Activated CD8-positive, alpha-beta T cell treated with anti-CD3 and anti-CD28 coated beads for 36 hours (primary cell): ENCODE measurements around the gene TENT4B. TPM values are rescaled to one million over a fixed set of nuclear protein-coding genes. Genes with fewer than 3 reads are reported as not detected.

Experiments used
- ATAC-seq: fragments of 200-7000 bp; cut with Tn5 transposase; one replicate; pipeline ENCODE4 v1.10.0; 2021; ENCODE audit warnings: mild to moderate bottlenecking, moderate library complexity
- CTCF ChIA-PET: fragments of 350-600 bp; sonication (Branson Sonifier 250); formaldehyde crosslinking; loops from one replicate; lab custom pipeline; 2021; ENCODE audit warnings: antibody characterized with exemption; lab: Charles Lee
- POLR2A ChIA-PET: fragments of 350-600 bp; sonication (Branson Sonifier 250); formaldehyde crosslinking; loops from one replicate; lab custom pipeline; 2021; ENCODE audit warnings: antibody characterized with exemption; lab: Charles Lee
- DNase-seq: peaks from one replicate; pipeline ENCODE4 v3.0.0-alpha.2; 2020
- H3K27ac Mint-ChIP-seq: one replicate; pipeline ENCODE4 v1.8.0; 2021; ENCODE audit warnings: mild to moderate bottlenecking, mixed read lengths
- H3K27me3 Mint-ChIP-seq: one replicate; pipeline ENCODE4 v1.8.0; 2021; ENCODE audit warnings: mixed read lengths
- H3K36me3 Mint-ChIP-seq: one replicate; pipeline ENCODE4 v1.8.0; 2021; ENCODE audit warnings: low read depth, mixed read lengths
- H3K4me1 Mint-ChIP-seq: one replicate; pipeline ENCODE4 v1.8.0; 2021; ENCODE audit warnings: low read depth, mixed read lengths
- H3K4me3 Mint-ChIP-seq: one replicate; pipeline ENCODE4 v1.8.0; 2021; ENCODE audit warnings: mild to moderate bottlenecking, moderate library complexity, mixed read lengths
- H3K9me3 Mint-ChIP-seq: one replicate; pipeline ENCODE4 v1.8.0; 2021; ENCODE audit warnings: mixed read lengths
- intact Hi-C: fragments of 100-400 bp; cut with micrococcal nuclease; formaldehyde crosslinking; loops from one replicate; pipeline ENCODE4 v1.10.0; 2022
- total RNA-seq, 2 experiments: library from RNA; stranded (reverse); gene quantifications; one replicate each; pipeline ENCODE4 v1.2.3, GENCODE V29; 2021
- TF ChIP-seq, protein P1 (sequence below): fragments of 200-600 bp; IDR thresholded peaks from one replicate; pipeline ENCODE4 v1.8.0; 2022; ENCODE audit warnings: antibody characterized with exemption, mild to moderate bottlenecking

The TENT4B gene
- total RNA-seq, 2 experiments from 2014 or later = 19.0 to 19.2 TPM

DNA sequence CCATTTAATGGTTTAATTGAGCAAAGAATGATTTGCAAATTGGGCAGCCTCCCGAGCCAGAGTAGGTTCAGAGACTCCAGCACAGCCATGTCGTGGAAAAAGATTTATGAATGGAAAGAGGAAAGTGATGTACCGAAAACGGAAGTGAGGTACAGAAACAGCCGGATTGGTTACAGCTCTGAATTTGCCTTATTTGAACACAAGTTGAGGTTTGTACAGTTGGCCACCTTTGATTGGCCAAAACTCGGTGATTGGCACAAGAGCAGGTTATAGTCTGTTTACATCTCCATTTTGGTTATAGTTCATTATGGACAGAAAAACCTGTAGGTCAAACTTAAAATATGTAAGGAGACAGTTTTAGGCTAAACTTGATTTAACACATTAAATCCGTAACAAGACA is 44.5 kb downstream of the TENT4B start:
- POLR2A ChIA-PET = interaction anchor here (1.4 kb wide), 1 partner anchor 41 kb away, joined by 3 read pairs; no protein-coding TSS in a partner anchor
- H3K27ac Mint-ChIP-seq = peak overlapping the region; percentile 30
- peaks cover 66% of the 10 kb centered on the region for H3K4me1 Mint-ChIP-seq
- no peak overlapping the region for H3K4me3 Mint-ChIP-seq
- intact Hi-C loops = no loop called here
- no peaks in the 10 kb centered on the region for H3K9me3 Mint-ChIP-seq
- TF ChIP-seq, protein P1, sequence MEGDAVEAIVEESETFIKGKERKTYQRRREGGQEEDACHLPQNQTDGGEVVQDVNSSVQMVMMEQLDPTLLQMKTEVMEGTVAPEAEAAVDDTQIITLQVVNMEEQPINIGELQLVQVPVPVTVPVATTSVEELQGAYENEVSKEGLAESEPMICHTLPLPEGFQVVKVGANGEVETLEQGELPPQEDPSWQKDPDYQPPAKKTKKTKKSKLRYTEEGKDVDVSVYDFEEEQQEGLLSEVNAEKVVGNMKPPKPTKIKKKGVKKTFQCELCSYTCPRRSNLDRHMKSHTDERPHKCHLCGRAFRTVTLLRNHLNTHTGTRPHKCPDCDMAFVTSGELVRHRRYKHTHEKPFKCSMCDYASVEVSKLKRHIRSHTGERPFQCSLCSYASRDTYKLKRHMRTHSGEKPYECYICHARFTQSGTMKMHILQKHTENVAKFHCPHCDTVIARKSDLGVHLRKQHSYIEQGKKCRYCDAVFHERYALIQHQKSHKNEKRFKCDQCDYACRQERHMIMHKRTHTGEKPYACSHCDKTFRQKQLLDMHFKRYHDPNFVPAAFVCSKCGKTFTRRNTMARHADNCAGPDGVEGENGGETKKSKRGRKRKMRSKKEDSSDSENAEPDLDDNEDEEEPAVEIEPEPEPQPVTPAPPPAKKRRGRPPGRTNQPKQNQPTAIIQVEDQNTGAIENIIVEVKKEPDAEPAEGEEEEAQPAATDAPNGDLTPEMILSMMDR = no peak
- no peaks in the 10 kb centered on the region for H3K27me3 Mint-ChIP-seq
- ATAC-seq (no peak), DNase-seq (no peak)
- CTCF ChIA-PET = interaction anchor here (1.2 to 8.1 kb wide), 4 partner anchors 13 to 173 kb away, joined by 4 to 41 read pairs (median 9); partner anchors contain the start of gene CNEP1R1
- peaks cover 4% of the 10 kb centered on the region for H3K36me3 Mint-ChIP-seq

DNA sequence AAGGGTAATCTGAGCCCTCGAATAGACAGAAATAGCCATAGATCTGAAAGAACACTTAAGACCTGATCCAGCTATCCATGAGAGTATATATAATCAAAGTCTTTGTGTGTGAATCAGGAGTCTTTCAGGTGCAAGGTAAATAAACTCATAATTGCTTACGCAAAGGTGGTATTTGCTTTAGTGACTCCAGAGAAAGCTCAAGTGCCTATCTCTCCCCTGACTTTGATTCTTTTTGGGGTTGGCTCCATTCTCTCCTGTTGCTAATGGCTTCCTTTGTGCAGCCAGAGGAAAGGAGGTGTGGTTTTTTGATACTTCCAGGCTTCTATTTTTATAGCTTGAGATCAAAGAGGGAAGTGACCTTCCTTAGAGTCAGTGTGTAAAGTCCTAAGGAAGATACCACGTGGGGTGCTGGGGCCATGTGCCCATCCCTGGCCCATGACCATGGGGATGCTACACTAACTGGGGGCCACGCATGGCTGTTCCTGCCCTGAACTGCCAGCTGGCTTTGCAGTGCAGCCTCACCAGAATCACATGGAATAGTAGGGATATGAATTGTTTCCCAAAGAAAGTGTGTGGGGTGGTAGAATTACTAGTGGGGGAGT is 45.8 kb downstream of the TENT4B start:
- ChIA-PET CTCF (interaction anchor here (1.4 to 8.1 kb wide), 4 partner anchors 9 to 174 kb away, joined by 3 to 41 read pairs (median 5); partner anchors contain the start of gene CNEP1R1), POLR2A (interaction anchor here (0.8 kb wide), 1 partner anchor 123 kb away, joined by 4 read pairs; no protein-coding TSS in a partner anchor)
- peaks cover 4% of the 10 kb centered on the region for H3K36me3 Mint-ChIP-seq
- H3K27ac Mint-ChIP-seq = no peak overlapping the region
- no peak overlapping the region for H3K4me3 Mint-ChIP-seq
- no peak for ATAC-seq
- no peaks in the 10 kb centered on the region for H3K9me3 Mint-ChIP-seq
- TF ChIP-seq, protein P1 = no peak
- no peak for DNase-seq
- no peaks in the 10 kb centered on the region for H3K27me3 Mint-ChIP-seq
- H3K4me1 Mint-ChIP-seq = peaks cover 68% of the 10 kb centered on the region
- intact Hi-C loops = no loop called here

DNA sequence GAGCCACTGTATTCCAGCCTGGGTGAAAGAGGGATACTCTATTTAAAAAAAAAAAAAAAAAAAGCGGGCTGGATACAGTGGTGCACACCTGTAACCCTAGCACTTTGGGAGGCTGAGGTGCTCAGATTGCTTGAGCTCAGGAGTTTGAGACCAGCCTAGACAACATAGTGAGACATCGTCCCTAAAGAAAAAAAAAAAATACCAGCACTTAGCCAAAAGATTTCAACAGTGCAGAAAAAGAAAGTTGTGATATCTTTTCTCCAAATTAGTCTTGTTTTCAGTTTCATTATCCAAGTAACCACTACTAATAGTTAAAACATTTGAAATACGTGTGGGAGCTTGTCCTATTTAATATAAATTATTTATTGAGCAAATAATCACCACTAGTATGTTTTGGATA is 48.7 kb downstream of the TENT4B start:
- POLR2A ChIA-PET = interaction anchor here (0.7 kb wide), 1 partner anchor 56 kb away, joined by 4 read pairs; no protein-coding TSS in a partner anchor
- Mint-ChIP-seq H3K4me3 (no peak overlapping the region), H3K36me3 (peaks cover 4% of the 10 kb centered on the region), H3K9me3 (no peaks in the 10 kb centered on the region), H3K27me3 (no peaks in the 10 kb centered on the region), H3K4me1 (peaks cover 64% of the 10 kb centered on the region), H3K27ac (no peak overlapping the region)
- TF ChIP-seq, protein P1 = no peak
- peak; percentile 57 for ATAC-seq
- CTCF ChIA-PET = interaction anchor here (2.9 to 8.1 kb wide), 3 partner anchors 9 to 177 kb away, joined by 11 to 41 read pairs (median 19); partner anchors contain the start of gene CNEP1R1
- DNase-seq = no peak
- intact Hi-C loops = loop anchor here (10.0 kb wide), 1 partner anchor 47 kb away; the partner anchor contains the start of gene TENT4B

DNA sequence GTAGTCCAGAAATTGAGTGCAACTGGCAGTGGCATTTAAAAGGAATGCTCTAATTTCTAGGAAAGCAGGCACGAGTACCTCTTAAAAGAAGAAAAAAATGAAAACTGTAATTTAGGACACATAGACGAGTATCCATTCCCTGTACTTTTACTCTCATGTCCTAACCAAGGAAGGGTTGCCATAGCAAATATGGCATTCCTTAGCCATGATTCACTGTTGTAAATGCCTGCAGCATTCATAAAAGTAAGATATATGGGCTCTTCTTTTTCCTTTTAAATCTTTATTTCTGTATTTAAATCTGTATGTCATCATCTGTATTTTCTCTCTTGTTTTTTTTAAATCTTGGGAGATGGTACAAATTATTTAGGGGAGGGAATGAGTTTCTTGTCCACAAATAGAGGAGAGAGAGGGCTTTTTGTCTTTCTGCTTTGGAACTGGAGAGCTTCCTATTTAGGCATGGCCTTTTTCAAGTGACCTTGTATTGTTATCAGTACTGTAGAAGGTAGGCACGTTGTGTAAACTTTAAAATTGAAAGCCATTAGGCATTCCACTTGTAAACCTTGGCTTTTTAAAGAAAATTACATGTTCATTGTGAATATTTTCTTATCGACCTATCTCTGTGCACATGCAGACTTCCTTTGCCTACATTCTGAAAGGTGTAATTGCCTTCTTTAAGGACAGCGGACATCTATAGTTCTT is 50.0 kb downstream of the TENT4B start:
- no peaks in the 10 kb centered on the region for H3K36me3 Mint-ChIP-seq
- H3K27me3 Mint-ChIP-seq = no peaks in the 10 kb centered on the region
- H3K4me1 Mint-ChIP-seq = peaks cover 59% of the 10 kb centered on the region
- DNase-seq (no peak), ATAC-seq (no peak)
- H3K4me3 Mint-ChIP-seq = no peak overlapping the region
- TF ChIP-seq, protein P1 = no peak
- H3K9me3 Mint-ChIP-seq = no peaks in the 10 kb centered on the region
- CTCF ChIA-PET = interaction anchor here (1.0 to 3.3 kb wide), 5 partner anchors 14 to 462 kb away, joined by 3 to 19 read pairs (median 4); partner anchors contain the start of gene CNEP1R1
- intact Hi-C loops = loop anchor here (10.0 kb wide), 1 partner anchor 48 kb away; the partner anchor contains the start of gene TENT4B
- H3K27ac Mint-ChIP-seq = peak overlapping the region; percentile 18
- POLR2A ChIA-PET = no interaction called here
